ENCODE data around the gene ZNF529. TPM values are rescaled to one million over a fixed set of nuclear protein-coding genes. Genes with fewer than 3 reads are reported as not detected.

The ZNF529 gene
- total RNA-seq, 2 experiments from 2014 or later, result 18.5 to 19.2 TPM

- no peak overlapping the region for H3K27ac Mint-ChIP-seq
- CTCF ChIA-PET, result no interaction called here
- H3K36me3 Mint-ChIP-seq (ENCODE audit: low read depth), result peaks cover 75% of the 10 kb centered on the region
- ATAC-seq (no peak), DNase-seq (no peak)
- intact Hi-C loops (cut with micrococcal nuclease), result no loop called here
- no peak overlapping the region for H3K4me3 Mint-ChIP-seq
- peaks cover 12% of the 10 kb centered on the region for H3K4me1 Mint-ChIP-seq (ENCODE audit: low read depth)
- no peak for TF ChIP-seq CTCF (IDR thresholded peaks at IDR 0.05)
- no peaks in the 10 kb centered on the region for H3K27me3 Mint-ChIP-seq
- POLR2A ChIA-PET, result interaction anchor here (1.5 kb wide), 1 partner anchor 26 kb away, joined by 4 read pairs; the partner anchor contains the start of gene ZNF382
- H3K9me3 Mint-ChIP-seq, result peaks cover 20% of the 10 kb centered on the region
Measured at GRCh38 chr19:36579255-36579654, 6.2 kb upstream of the ZNF529 start.

DNA sequence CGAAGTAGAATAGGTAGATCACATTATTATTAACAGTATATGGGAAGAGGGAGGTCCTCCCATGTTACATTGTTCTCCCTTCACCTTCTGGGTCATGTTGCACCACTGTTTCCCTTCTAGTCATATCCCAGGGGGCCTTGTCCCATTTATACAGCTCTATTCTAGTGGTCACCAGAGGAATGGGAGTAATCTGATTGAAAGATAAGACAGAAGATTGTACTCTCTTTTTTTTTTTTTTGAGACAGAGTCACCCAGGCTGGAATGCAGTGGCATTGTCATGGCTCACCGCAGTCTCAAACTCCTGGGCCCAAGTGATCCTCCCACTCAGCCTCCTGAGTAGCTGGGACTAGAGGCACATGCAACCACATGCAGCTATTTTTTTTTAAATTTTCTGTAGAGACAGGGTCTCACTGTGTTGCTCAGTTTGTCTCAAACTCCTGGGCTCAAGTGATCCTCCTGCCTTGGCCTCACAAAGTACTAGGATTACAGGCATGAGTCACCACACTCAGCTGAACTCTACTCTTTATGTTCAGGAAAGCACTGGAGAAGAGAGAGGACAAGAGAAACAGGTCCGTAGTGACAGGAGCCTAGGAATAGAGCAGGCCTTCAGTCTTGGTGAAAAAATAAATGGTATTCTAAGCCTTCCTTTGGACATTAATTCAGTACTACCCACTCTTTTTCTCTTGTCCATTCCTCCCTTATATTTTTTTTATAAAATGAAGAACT is 4.3 kb upstream of the ZNF529 start:
- peaks cover 13% of the 10 kb centered on the region for H3K9me3 Mint-ChIP-seq
- ChIA-PET POLR2A (no interaction called here), CTCF (no interaction called here)
- intact Hi-C loops (cut with micrococcal nuclease), result no loop called here
- peaks cover 78% of the 10 kb centered on the region for H3K36me3 Mint-ChIP-seq (ENCODE audit: low read depth)
- no peak overlapping the region for H3K4me3 Mint-ChIP-seq
- no peaks in the 10 kb centered on the region for H3K27me3 Mint-ChIP-seq
- H3K4me1 Mint-ChIP-seq (ENCODE audit: low read depth), result peaks cover 17% of the 10 kb centered on the region
- ATAC-seq (no peak), DNase-seq (no peak)
- no peak overlapping the region for H3K27ac Mint-ChIP-seq
- TF ChIP-seq CTCF (IDR thresholded peaks at IDR 0.05), result no peak

DNA sequence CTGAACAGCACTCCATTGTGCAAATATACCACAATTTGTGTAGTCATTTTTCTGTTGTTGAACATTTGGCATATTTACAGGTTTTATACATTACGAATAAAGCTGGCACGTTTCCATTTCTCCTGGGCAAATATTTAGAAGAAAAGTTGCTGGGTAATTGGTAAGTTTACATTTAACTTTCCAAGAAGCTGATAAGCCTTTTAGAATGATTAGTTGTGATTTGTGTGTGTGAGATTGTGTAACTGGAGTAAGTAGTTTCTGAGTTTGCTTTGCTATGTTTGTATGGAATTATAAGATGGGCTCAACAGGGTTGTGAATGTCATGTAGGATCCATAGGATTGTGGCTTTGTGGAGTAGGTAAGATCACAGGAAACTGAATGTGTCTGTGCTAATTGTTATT is 1.6 kb upstream of the ZNF529 start:
- ChIA-PET POLR2A (interaction anchor here (0.7 kb wide), 1 partner anchor 196 kb away, joined by 3 read pairs; no protein-coding TSS in a partner anchor), CTCF (no interaction called here)
- no peak for DNase-seq
- no peak for ATAC-seq
- H3K27ac Mint-ChIP-seq, result peak overlapping the region; percentile 95
- H3K4me3 Mint-ChIP-seq, result peak overlapping the region; percentile 83
- no peaks in the 10 kb centered on the region for H3K9me3 Mint-ChIP-seq
- TF ChIP-seq CTCF (IDR thresholded peaks at IDR 0.05), result no peak
- no peaks in the 10 kb centered on the region for H3K27me3 Mint-ChIP-seq
- intact Hi-C loops (cut with micrococcal nuclease), result no loop called here
- H3K4me1 Mint-ChIP-seq (ENCODE audit: low read depth), result peaks cover 25% of the 10 kb centered on the region
- H3K36me3 Mint-ChIP-seq (ENCODE audit: low read depth), result peaks cover 73% of the 10 kb centered on the region

GRCh38 chr19:36573895-36574720 is 1.0 kb upstream of the ZNF529 start:
- intact Hi-C loops (cut with micrococcal nuclease), result no loop called here
- ATAC-seq (peak; percentile 3), DNase-seq (peak; percentile 30)
- peak overlapping the region; percentile 95 for H3K27ac Mint-ChIP-seq
- peak overlapping the region; percentile 83 for H3K4me3 Mint-ChIP-seq
- TF ChIP-seq CTCF (IDR thresholded peaks at IDR 0.05), result no peak
- peaks cover 25% of the 10 kb centered on the region for H3K4me1 Mint-ChIP-seq (ENCODE audit: low read depth)
- H3K9me3 Mint-ChIP-seq, result peaks cover 1% of the 10 kb centered on the region
- CTCF ChIA-PET, result no interaction called here
- H3K27me3 Mint-ChIP-seq, result no peaks in the 10 kb centered on the region
- H3K36me3 Mint-ChIP-seq (ENCODE audit: low read depth), result peaks cover 73% of the 10 kb centered on the region
- POLR2A ChIA-PET, result interaction anchor here (0.6 to 2.5 kb wide), 9 partner anchors 9 to 358 kb away, joined by 3 to 14 read pairs (median 4); partner anchors contain the start of genes ZNF260, ZNF382, ZNF566 and ZNF790
